Measurements from ENCODE around the gene PSPC1. TPM values are rescaled to one million over a fixed set of nuclear protein-coding genes. Genes with fewer than 3 reads are reported as not detected.

PSPC1 gene
- total RNA-seq, 1 donor from 2014 or later = 86.7 TPM

DNA sequence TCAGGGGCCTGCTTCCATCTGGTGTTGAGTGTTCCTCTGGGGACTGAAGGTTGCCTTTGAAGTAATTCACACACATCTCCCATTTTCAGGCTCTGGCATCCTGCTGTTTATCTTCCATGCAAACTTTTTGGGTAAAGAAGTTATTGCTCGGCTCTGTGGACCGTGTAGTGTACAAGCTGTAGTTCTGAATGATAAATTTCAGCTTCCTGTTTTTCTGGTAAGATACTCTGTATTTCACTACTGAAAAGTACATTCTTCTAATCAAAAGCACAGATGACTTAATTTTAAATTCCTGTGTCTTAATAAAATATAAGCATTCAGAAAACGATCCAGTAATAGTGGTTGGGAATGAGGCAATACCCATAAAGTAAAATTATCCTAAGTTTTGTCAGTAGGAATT lies 112.6 kb downstream of the PSPC1 start:
- H3K27ac Mint-ChIP-seq = peak overlapping the region; percentile 3
- no peaks in the 10 kb centered on the region for H3K9me3 Mint-ChIP-seq
- TF ChIP-seq, protein P1, sequence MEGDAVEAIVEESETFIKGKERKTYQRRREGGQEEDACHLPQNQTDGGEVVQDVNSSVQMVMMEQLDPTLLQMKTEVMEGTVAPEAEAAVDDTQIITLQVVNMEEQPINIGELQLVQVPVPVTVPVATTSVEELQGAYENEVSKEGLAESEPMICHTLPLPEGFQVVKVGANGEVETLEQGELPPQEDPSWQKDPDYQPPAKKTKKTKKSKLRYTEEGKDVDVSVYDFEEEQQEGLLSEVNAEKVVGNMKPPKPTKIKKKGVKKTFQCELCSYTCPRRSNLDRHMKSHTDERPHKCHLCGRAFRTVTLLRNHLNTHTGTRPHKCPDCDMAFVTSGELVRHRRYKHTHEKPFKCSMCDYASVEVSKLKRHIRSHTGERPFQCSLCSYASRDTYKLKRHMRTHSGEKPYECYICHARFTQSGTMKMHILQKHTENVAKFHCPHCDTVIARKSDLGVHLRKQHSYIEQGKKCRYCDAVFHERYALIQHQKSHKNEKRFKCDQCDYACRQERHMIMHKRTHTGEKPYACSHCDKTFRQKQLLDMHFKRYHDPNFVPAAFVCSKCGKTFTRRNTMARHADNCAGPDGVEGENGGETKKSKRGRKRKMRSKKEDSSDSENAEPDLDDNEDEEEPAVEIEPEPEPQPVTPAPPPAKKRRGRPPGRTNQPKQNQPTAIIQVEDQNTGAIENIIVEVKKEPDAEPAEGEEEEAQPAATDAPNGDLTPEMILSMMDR (IDR thresholded peaks at IDR 0.05; ENCODE audit: unreplicated experiment) = no peak
- peaks cover 53% of the 10 kb centered on the region for H3K36me3 Mint-ChIP-seq
- no peak overlapping the region for H3K4me3 Mint-ChIP-seq
- H3K27me3 Mint-ChIP-seq (ENCODE audit: low read depth) = no peaks in the 10 kb centered on the region
- DNase-seq (ENCODE audit: low spot score in 2 of 2, unreplicated experiment in 2 of 2) = no peak
- no peaks in the 10 kb centered on the region for H3K4me1 Mint-ChIP-seq

DNA sequence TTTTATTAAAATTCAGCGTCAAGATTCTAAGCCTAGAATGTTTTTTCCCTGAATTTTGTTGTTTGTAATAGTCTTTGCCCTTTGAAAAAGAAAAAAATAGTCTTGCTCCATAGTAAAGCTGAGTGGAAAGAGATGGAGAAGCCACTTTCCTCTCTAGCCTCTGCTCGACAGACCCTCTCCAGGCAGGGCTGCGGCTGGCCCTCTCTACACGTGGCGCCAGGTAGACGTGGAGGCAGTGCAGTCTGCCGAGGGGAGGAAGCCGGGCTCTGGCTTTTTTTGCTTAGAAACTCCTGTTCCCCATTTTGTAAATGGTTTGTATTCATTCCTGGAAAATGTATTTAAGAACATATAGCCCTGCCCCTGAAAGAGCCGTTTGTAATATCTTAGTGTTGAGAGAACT lies 114.0 kb downstream of the PSPC1 start:
- TF ChIP-seq, protein P1 (IDR thresholded peaks at IDR 0.05; ENCODE audit: unreplicated experiment) = no peak
- no peak for DNase-seq (ENCODE audit: low spot score in 2 of 2, unreplicated experiment in 2 of 2)
- no peaks in the 10 kb centered on the region for H3K4me1 Mint-ChIP-seq
- no peaks in the 10 kb centered on the region for H3K9me3 Mint-ChIP-seq
- peaks cover 56% of the 10 kb centered on the region for H3K36me3 Mint-ChIP-seq
- H3K27ac Mint-ChIP-seq = peak overlapping the region; percentile 12
- H3K4me3 Mint-ChIP-seq = no peak overlapping the region
- no peaks in the 10 kb centered on the region for H3K27me3 Mint-ChIP-seq (ENCODE audit: low read depth)

DNA sequence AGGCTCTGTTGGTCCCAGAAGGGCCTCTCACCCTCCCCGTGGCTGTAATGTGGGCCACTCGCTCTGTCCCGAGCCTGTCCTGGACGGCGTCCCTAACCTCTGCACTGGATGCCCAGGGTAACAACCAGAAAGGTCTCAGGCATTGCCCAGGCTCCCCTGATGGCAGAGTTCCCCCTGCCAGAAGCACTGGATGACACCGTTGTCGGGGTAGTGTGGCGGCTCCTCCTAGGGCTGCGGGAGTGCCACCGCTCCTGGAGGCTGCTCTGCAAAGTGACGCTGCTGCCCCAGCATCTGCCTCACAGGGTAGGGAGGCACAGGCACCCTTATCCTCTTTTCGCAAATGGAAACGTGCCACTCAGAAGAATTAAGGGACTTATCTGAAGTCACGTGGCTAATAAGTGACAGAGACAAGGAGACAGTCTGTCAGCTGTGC lies 117.3 kb downstream of the PSPC1 start:
- no peaks in the 10 kb centered on the region for H3K27me3 Mint-ChIP-seq (ENCODE audit: low read depth)
- no peak for DNase-seq (ENCODE audit: low spot score in 2 of 2, unreplicated experiment in 2 of 2)
- TF ChIP-seq, protein P1 (IDR thresholded peaks at IDR 0.05; ENCODE audit: unreplicated experiment) = no peak
- no peak overlapping the region for H3K4me3 Mint-ChIP-seq
- peaks cover 58% of the 10 kb centered on the region for H3K36me3 Mint-ChIP-seq
- H3K4me1 Mint-ChIP-seq = no peaks in the 10 kb centered on the region
- peak overlapping the region; percentile 77 for H3K27ac Mint-ChIP-seq
- H3K9me3 Mint-ChIP-seq = no peaks in the 10 kb centered on the region

DNA sequence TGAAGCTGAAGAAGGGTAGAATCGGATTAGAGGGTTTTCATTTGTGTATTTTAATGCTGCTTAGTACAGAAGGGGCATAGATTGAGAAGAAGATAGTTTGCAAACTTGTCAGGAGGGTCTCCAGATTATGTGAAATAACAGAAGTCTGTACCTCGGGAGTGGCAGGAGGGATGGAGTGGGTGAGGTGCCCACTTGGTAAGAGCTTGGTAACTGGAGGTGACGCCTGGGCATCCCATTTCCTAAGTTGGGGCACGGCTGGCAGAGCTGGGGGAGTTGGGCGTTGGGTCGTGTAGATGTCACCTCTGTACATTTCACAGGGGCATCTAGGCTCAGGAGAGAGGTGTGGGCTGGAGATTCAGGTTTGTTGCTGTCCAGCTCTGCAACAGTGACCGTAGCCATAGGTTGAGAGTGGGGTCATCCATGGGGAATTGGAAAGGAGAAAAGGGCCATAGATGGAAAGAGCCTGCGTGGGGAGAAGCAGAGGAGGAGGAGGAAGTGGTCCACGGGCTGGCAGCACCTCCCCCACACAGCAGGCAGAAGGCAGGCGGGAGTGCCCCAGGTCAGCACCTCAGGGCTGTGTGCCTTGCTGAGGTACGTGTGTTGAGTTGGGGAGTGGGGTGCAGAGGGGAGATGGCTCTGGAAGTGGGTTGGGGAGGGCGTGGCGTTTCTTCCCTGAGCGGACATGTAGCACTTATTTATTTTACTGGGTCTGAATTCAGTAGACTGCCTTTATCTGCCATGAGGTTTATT lies 118.1 kb downstream of the PSPC1 start:
- TF ChIP-seq, protein P1 (IDR thresholded peaks at IDR 0.05; ENCODE audit: unreplicated experiment) = no peak
- no peaks in the 10 kb centered on the region for H3K9me3 Mint-ChIP-seq
- peaks cover 52% of the 10 kb centered on the region for H3K36me3 Mint-ChIP-seq
- H3K27me3 Mint-ChIP-seq (ENCODE audit: low read depth) = no peaks in the 10 kb centered on the region
- DNase-seq (ENCODE audit: low spot score in 2 of 2, unreplicated experiment in 2 of 2) = no peak
- peak overlapping the region; percentile 55 for H3K27ac Mint-ChIP-seq
- H3K4me1 Mint-ChIP-seq = no peaks in the 10 kb centered on the region
- H3K4me3 Mint-ChIP-seq = no peak overlapping the region

DNA sequence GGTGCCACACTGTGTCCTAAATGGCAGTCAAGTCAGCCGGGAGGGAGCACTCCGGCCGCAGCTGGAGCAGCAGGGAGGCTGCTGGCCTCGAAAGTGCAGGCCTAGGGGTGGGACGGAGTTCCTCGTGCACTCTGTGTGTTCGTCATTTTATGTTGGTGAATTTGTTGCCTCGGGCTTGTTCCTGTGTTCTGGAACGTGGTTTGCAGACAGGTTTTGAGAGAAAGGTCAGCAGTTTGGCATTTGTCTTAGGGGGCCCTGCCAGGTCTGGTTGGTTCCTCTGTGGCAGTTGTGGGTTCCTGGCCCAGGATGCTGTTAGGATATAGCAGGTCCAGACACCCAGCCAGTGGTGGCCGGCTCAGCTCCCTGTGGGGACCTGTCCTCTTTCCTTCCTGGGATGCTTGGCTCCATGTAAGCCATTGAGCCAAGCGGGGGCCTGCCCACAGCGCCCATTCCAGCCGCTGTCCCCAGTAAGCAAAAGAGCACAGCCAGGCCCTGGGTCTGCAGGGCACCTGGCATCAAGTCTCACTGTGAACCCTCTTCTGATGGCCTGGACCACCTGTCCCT lies 119.2 kb downstream of the PSPC1 start:
- Mint-ChIP-seq H3K27me3 (ENCODE audit: low read depth) (no peaks in the 10 kb centered on the region), H3K27ac (no peak overlapping the region), H3K36me3 (peaks cover 52% of the 10 kb centered on the region)

More for the DNA sequence above, 119.2 kb downstream of the PSPC1 start:
- TF ChIP-seq, protein P1 (IDR thresholded peaks at IDR 0.05; ENCODE audit: unreplicated experiment) = no peak
- H3K4me1 Mint-ChIP-seq = peaks cover 4% of the 10 kb centered on the region
- H3K4me3 Mint-ChIP-seq = no peak overlapping the region
- H3K9me3 Mint-ChIP-seq = no peaks in the 10 kb centered on the region
- DNase-seq (ENCODE audit: low spot score in 2 of 2, unreplicated experiment in 2 of 2) = no peak
